Hepatocyte (in vitro differentiated cells): ENCODE data around the gene COX7A2L.

Experiments used
- CTCF ChIP-seq: fragments of 200-600 bp; sonication (generic); IDR thresholded peaks from 2 replicates; pipeline ENCODE4 v1.5.1; 2016; ENCODE audit warnings: antibody characterized with exemption, mild to moderate bottlenecking; ENCODE audit not compliant: poor library complexity
- EZH2 ChIP-seq: fragments of 200-600 bp; sonication (generic); IDR thresholded peaks from 2 replicates; pipeline ENCODE4 v1.6.1; 2016; ENCODE audit warnings: antibody characterized with exemption, mild to moderate bottlenecking, borderline replicate concordance
- EZH2phosphoT487 ChIP-seq: fragments of 200-600 bp; sonication (generic); IDR thresholded peaks from one replicate; pipeline ENCODE4 v1.6.1; 2018; ENCODE audit warnings: antibody characterized with exemption, mild to moderate bottlenecking, low read depth, moderate library complexity; ENCODE audit not compliant: unreplicated experiment, severe bottlenecking

- TF ChIP-seq CTCF, result no peak
- no peak for TF ChIP-seq EZH2phosphoT487
- TF ChIP-seq EZH2, result no peak
Measured at GRCh38 chr2:42360493-42360889, 526 bp downstream of the COX7A2L start.
